GM12878 (cell line): ENCODE results near the gene RAD51B. TPM values are rescaled to one million over a fixed set of nuclear protein-coding genes. Genes with fewer than 3 reads are reported as not detected.

Source experiments
- ATAC-seq: fragments of 200-7000 bp; cut with Tn5 transposase; 3 replicates; pipeline ENCODE4 v1.9.1; 2020; ENCODE audit warnings: mild to moderate bottlenecking, moderate library complexity
- BruUV-seq: library from RNA; stranded (reverse); fragments of 400-500 nt; replicated peaks from 2 replicates; lab custom pipeline; 2021; lab: Mats Ljungman, UMichigan
- CTCF ChIA-PET: fragments of 300-600 bp; sonication (Branson Sonifier 250); formaldehyde crosslinking; extraction: SDS; loops from one replicate; lab custom pipeline; 2021; ENCODE audit warnings: inconsistent platforms; lab: Yijun Ruan, JAX
- POLR2A ChIA-PET: fragments of 350-600 bp; formaldehyde crosslinking; extraction: SDS; loops from one replicate; lab custom pipeline; 2021; ENCODE audit warnings: inconsistent platforms; lab: Charles Lee
- RAD21 ChIA-PET: fragments of 300-600 bp; sonication (Branson Sonifier 250); formaldehyde crosslinking; loops from one replicate; lab custom pipeline; 2023; ENCODE audit warnings: antibody characterized with exemption; ENCODE audit not compliant: unreplicated experiment; lab: Charles Lee
- SMC1A ChIA-PET: fragments of 300-600 bp; sonication (Branson Sonifier 250); formaldehyde crosslinking; loops from one replicate; lab custom pipeline; 2023; ENCODE audit not compliant: unreplicated experiment, uncharacterized antibody; lab: Charles Lee
- DNase-seq: peaks from one replicate; pipeline ENCODE4 v3.0.0-alpha.2; 2011; ENCODE audit warnings: low read depth, low spot score
- FAIRE-seq: peaks from 3 replicates; lab custom pipeline; 2011; peaks lifted over from hg19 to GRCh38; lab: Jason Lieb, UNC
- H2AFZ ChIP-seq: 2 replicates; pipeline ENCODE4 v1.6.0; 2011; ENCODE audit warnings: low read depth, low read length, control low read depth; ENCODE audit not compliant: control insufficient read depth
- H3K27ac ChIP-seq: 2 replicates; pipeline ENCODE4 v1.5.1; 2011; ENCODE audit warnings: control low read depth; ENCODE audit not compliant: control insufficient read depth, insufficient read depth
- H3K27me3 ChIP-seq, 2 experiments: replicated peaks in 1 of 2; 2 replicates each; pipeline versions ENCODE4 v1.6.0 to v1.6.1; 2011; ENCODE audit warnings: low read length in 1 of 2; ENCODE audit not compliant: control insufficient read depth in 2 of 2, insufficient read depth in 2 of 2
- H3K36me3 ChIP-seq, 2 experiments: 2 replicates each; pipeline ENCODE4 v1.5.1; 2011; ENCODE audit warnings: low read length in 1 of 2; ENCODE audit not compliant: control insufficient read depth in 2 of 2, insufficient read depth in 2 of 2
- H3K4me1 ChIP-seq: 2 replicates; pipeline ENCODE4 v1.6.1; 2011; ENCODE audit warnings: mild to moderate bottlenecking, low read length, moderate library complexity, mixed read lengths; ENCODE audit not compliant: control insufficient read depth, insufficient read depth
- H3K4me2 ChIP-seq: 2 replicates; pipeline ENCODE4 v1.6.0; 2011; ENCODE audit warnings: control low read depth; ENCODE audit not compliant: control insufficient read depth, insufficient read depth
- H3K4me3 ChIP-seq: fragments of 200-600 bp; sonication (generic); 2 replicates; pipeline ENCODE4 v1.5.1; 2016
- H3K79me2 ChIP-seq: 2 replicates; pipeline ENCODE4 v1.6.0; 2011; ENCODE audit warnings: low read length; ENCODE audit not compliant: control insufficient read depth, insufficient read depth
- H3K9ac ChIP-seq: 2 replicates; pipeline ENCODE4 v1.8.0; 2011; ENCODE audit warnings: low read length, control low read depth, mixed read lengths; ENCODE audit not compliant: control insufficient read depth, insufficient read depth
- H3K9me3 ChIP-seq: replicated peaks from 3 replicates; pipeline ENCODE4 v1.5.1; 2011; ENCODE audit warnings: mild to moderate bottlenecking, low read length; ENCODE audit not compliant: control insufficient read depth, insufficient read depth
- H4K20me1 ChIP-seq: 2 replicates; pipeline ENCODE4 v1.6.0; 2011; ENCODE audit not compliant: control insufficient read depth, insufficient read depth
- BHLHE40 ChIP-seq, 2 experiments: fragments of 450-650 bp in 1 of 2; IDR thresholded peaks; 2 replicates each; pipeline ENCODE4 v1.6.1; 2011 to 2017; ENCODE audit warnings: low read depth in 2 of 2, borderline replicate concordance in 1 of 2, improper control_type of control experiment in 1 of 2, low read length in 1 of 2, mild to moderate bottlenecking in 1 of 2
- EED ChIP-seq: sonication (generic); IDR thresholded peaks from 2 replicates; pipeline ENCODE4 v1.6.1; 2016; ENCODE audit warnings: antibody characterized with exemption, low read depth
- HDAC2 ChIP-seq: fragments of 200-600 bp; sonication (generic); IDR thresholded peaks from 2 replicates; pipeline ENCODE4 v1.6.1; 2017
- KLF5 ChIP-seq: fragments of 450-650 bp; IDR thresholded peaks from 2 replicates; pipeline ENCODE4 v1.6.1; 2014; ENCODE audit warnings: mild to moderate bottlenecking; ENCODE audit not compliant: partially characterized antibody
- MLLT1 ChIP-seq: fragments of 450-650 bp; IDR thresholded peaks from 2 replicates; pipeline ENCODE4 v1.6.1; 2016; ENCODE audit warnings: mild to moderate bottlenecking
- PBX3 ChIP-seq: IDR thresholded peaks from 2 replicates; pipeline ENCODE4 v1.6.1; 2011; ENCODE audit warnings: mild to moderate bottlenecking, low read depth, low read length, moderate library complexity; ENCODE audit not compliant: insufficient replicate concordance
- POLR2A ChIP-seq: IDR thresholded peaks from 2 replicates; pipeline ENCODE4 v1.6.1; 2011; ENCODE audit warnings: low read depth, mild to moderate bottlenecking, low read length
- RUNX3 ChIP-seq: IDR thresholded peaks from 2 replicates; pipeline ENCODE4 v1.6.1; 2012; ENCODE audit warnings: low read length, inconsistent platforms
- SPI1 ChIP-seq: IDR thresholded peaks from 2 replicates; pipeline ENCODE4 v1.6.1; 2011; ENCODE audit warnings: low read depth, mild to moderate bottlenecking, low read length, moderate library complexity, borderline replicate concordance; ENCODE audit not compliant: insufficient read depth
- YBX1 ChIP-seq: fragments of 450-650 bp; IDR thresholded peaks from 2 replicates; pipeline ENCODE4 v1.6.1; 2016; ENCODE audit warnings: antibody characterized with exemption
- YY1 ChIP-seq: IDR thresholded peaks from 2 replicates; pipeline ENCODE4 v1.6.1; 2011; ENCODE audit warnings: low read depth, mild to moderate bottlenecking, low read length
- WGBS: methylation state at CpG from one replicate; pipeline ENCODE4 v1.1.6; 2016; ENCODE audit warnings: low lambda C conversion rate; ENCODE audit not compliant: insufficient replicate concordance, insufficient coverage; ENCODE audit errors: missing lambda C conversion rate; 5-methylcytosine and 5-hydroxymethylcytosine counted together
- in situ Hi-C: fragments of 300-500 bp; cut with MboI; formaldehyde crosslinking; loops from 9 replicates; pipeline ENCODE4 v1.14.3; 2018; ENCODE audit warnings: mixed read lengths
- intact Hi-C: fragments of 100-400 bp; cut with micrococcal nuclease; formaldehyde crosslinking; loops from one replicate; pipeline ENCODE4 v1.14.2; 2022; ENCODE audit not compliant: unreplicated experiment
- polyA plus RNA-seq, 11 experiments: library from polyadenylated mRNA; depleted of rRNA in 4 of 11; unstranded in 6 of 11; stranded (reverse) in 5 of 11; fragments of >200 nt; fragmentation: Nextera tagmentation in 4 of 11; fragmentation: Illumina TruSeq in 1 of 11; extraction: Ambion mirVana in 4 of 11; extraction: Trizol in 1 of 11; gene quantifications; 1 replicate in 1 of 11; 2 replicates in 10 of 11; pipeline versions ENCODE4 v1.2.1 to v1.2.3, GENCODE V29; 2011 to 2016; ENCODE audit warnings: inconsistent platforms in 2 of 11, missing spikeins in 2 of 11, low read depth in 1 of 11
- total RNA-seq, 4 experiments: library from RNA; depleted of rRNA in 3 of 4; stranded (reverse); fragments of >200 nt in 3 of 4; fragmentation: Illumina TruSeq in 1 of 4; extraction: Trizol in 1 of 4; gene quantifications; 2 replicates each; pipeline versions ENCODE4 v1.2.1 to v1.2.3, GENCODE V29; 2013 to 2021
- TF ChIP-seq, protein P1 (sequence below): fragments of 450-650 bp; IDR thresholded peaks from 2 replicates; pipeline ENCODE4 v1.6.1; 2017; ENCODE audit warnings: mild to moderate bottlenecking, low read depth, inconsistent platforms; ENCODE audit not compliant: poor library complexity, severe bottlenecking
- TF ChIP-seq, protein P2 (sequence below), 3 experiments: IDR thresholded peaks in 2 of 3; conservative IDR thresholded peaks in 1 of 3; 2 replicates each; pipeline ENCODE4 v1.5.1; 2011; ENCODE audit warnings: low read depth in 3 of 3, low read length in 3 of 3, mild to moderate bottlenecking in 3 of 3, control low read depth in 2 of 3, moderate library complexity in 2 of 3, inconsistent platforms in 1 of 3, mixed read lengths in 1 of 3; ENCODE audit not compliant: control insufficient read depth in 2 of 3, insufficient read depth in 1 of 3; ENCODE audit errors: extremely low read depth in 1 of 3
- TF ChIP-seq, protein P3 (sequence below): fragments of 450-650 bp; IDR thresholded peaks from 2 replicates; pipeline ENCODE4 v1.6.1; 2018; ENCODE audit warnings: borderline replicate concordance, mild to moderate bottlenecking; ENCODE audit not compliant: partially characterized antibody

RAD51B gene
- total and polyA plus RNA-seq, 10 of the 15 experiments (the other 5 are each of a cell fraction or from before 2014, with no cell fraction given), result 9.8 to 26.8 (median 21.3) TPM

- 75% methylated on average over 4 of the region's 4 CpGs for WGBS
- Histone ChIP-seq H4K20me1 (no peaks in the 10 kb centered on the region), H3K4me1 (peaks cover 39% of the 10 kb centered on the region), H3K9ac (no peak overlapping the region), H3K4me3 (no peak overlapping the region), H3K9me3 (no peaks in the 10 kb centered on the region), H3K4me2 (no peak overlapping the region; the same call in 1 of the 2 replicates), H2AFZ (no peak overlapping the region), H3K79me2 (peaks cover 2% of the 10 kb centered on the region; the same call in 1 of the 2 replicates), H3K27me3 (no peaks in the 10 kb centered on the region), H3K27ac (no peak overlapping the region), H3K36me3 (no peaks in the 10 kb centered on the region)
- BruUV-seq, result no TSS peak
- intact Hi-C loops, result loop anchor here (10.0 kb wide), 1 partner anchor 464 kb away; no protein-coding TSS in a partner anchor
- ATAC-seq (peak; percentile 42), DNase-seq (no peak), FAIRE-seq (no peak)
- CTCF ChIA-PET, result interaction anchor here (0.7 to 10.6 kb wide), 35 partner anchors 8 to 527 kb away, joined by 3 to 143 read pairs (median 4); no protein-coding TSS in a partner anchor
- SMC1A ChIA-PET, result interaction anchor here (0.6 to 13.3 kb wide), 37 partner anchors 9 to 464 kb away, joined by 3 to 251 read pairs (median 4); partner anchors contain the start of gene ZFP36L1
- POLR2A ChIA-PET, result interaction anchor here (0.8 to 2.4 kb wide), 15 partner anchors 9 to 379 kb away, joined by 3 to 8 read pairs (median 3); no protein-coding TSS in a partner anchor
- RAD21 ChIA-PET, result interaction anchor here (0.7 to 12.9 kb wide), 31 partner anchors 9 to 571 kb away, joined by 3 to 208 read pairs (median 5); partner anchors contain the start of gene ZFP36L1
- in situ Hi-C loops, result no loop called here
- TF ChIP-seq SPI1 (peak; percentile 75), MLLT1 (peak; percentile 50; the same call in 1 of the 2 replicates), YBX1 (no peak), BHLHE40 (IDR thresholded peaks at IDR 0.05; ENCODE audit: borderline replicate concordance in 1 of 2, low read depth in 2 of 2, low read length in 1 of 2) (no peak), KLF5 (no peak), YY1 (0 out of 2 replicates have a peak, but pooled peaks have one; percentile 15), POLR2A (no peak), EED (no peak), PBX3 (no peak), HDAC2 (no peak), RUNX3 (peak; percentile 71)
- TF ChIP-seq, protein P1, sequence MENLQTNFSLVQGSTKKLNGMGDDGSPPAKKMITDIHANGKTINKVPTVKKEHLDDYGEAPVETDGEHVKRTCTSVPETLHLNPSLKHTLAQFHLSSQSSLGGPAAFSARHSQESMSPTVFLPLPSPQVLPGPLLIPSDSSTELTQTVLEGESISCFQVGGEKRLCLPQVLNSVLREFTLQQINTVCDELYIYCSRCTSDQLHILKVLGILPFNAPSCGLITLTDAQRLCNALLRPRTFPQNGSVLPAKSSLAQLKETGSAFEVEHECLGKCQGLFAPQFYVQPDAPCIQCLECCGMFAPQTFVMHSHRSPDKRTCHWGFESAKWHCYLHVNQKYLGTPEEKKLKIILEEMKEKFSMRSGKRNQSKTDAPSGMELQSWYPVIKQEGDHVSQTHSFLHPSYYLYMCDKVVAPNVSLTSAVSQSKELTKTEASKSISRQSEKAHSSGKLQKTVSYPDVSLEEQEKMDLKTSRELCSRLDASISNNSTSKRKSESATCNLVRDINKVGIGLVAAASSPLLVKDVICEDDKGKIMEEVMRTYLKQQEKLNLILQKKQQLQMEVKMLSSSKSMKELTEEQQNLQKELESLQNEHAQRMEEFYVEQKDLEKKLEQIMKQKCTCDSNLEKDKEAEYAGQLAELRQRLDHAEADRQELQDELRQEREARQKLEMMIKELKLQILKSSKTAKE, result no peak
- TF ChIP-seq, protein P2, sequence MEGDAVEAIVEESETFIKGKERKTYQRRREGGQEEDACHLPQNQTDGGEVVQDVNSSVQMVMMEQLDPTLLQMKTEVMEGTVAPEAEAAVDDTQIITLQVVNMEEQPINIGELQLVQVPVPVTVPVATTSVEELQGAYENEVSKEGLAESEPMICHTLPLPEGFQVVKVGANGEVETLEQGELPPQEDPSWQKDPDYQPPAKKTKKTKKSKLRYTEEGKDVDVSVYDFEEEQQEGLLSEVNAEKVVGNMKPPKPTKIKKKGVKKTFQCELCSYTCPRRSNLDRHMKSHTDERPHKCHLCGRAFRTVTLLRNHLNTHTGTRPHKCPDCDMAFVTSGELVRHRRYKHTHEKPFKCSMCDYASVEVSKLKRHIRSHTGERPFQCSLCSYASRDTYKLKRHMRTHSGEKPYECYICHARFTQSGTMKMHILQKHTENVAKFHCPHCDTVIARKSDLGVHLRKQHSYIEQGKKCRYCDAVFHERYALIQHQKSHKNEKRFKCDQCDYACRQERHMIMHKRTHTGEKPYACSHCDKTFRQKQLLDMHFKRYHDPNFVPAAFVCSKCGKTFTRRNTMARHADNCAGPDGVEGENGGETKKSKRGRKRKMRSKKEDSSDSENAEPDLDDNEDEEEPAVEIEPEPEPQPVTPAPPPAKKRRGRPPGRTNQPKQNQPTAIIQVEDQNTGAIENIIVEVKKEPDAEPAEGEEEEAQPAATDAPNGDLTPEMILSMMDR (IDR thresholded peaks at IDR 0.05 in 2 of 3, conservative IDR thresholded peaks at IDR 0.05 in 1 of 3; ENCODE audit: control insufficient read depth in 2 of 3, extremely low read depth in 1 of 3, insufficient read depth in 1 of 3, low read depth in 3 of 3, low read length in 3 of 3), result peak; percentile 25 to 54 (median 33); a peak in 5 of 6 replicates
- TF ChIP-seq, protein P3, sequence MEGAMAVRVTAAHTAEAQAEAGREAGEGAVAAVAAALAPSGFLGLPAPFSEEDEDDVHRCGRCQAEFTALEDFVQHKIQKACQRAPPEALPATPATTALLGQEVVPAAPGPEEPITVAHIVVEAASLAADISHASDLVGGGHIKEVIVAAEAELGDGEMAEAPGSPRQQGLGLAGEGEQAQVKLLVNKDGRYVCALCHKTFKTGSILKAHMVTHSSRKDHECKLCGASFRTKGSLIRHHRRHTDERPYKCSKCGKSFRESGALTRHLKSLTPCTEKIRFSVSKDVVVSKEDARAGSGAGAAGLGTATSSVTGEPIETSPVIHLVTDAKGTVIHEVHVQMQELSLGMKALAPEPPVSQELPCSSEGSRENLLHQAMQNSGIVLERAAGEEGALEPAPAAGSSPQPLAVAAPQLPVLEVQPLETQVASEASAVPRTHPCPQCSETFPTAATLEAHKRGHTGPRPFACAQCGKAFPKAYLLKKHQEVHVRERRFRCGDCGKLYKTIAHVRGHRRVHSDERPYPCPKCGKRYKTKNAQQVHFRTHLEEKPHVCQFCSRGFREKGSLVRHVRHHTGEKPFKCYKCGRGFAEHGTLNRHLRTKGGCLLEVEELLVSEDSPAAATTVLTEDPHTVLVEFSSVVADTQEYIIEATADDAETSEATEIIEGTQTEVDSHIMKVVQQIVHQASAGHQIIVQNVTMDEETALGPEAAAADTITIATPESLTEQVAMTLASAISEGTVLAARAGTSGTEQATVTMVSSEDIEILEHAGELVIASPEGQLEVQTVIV, result no peak
Observed at GRCh38 chr14:68408680-68409079, 589.1 kb downstream of the RAD51B start.
